ENCODE measurements around the gene DDX54.

The DDX54 gene, protein sequence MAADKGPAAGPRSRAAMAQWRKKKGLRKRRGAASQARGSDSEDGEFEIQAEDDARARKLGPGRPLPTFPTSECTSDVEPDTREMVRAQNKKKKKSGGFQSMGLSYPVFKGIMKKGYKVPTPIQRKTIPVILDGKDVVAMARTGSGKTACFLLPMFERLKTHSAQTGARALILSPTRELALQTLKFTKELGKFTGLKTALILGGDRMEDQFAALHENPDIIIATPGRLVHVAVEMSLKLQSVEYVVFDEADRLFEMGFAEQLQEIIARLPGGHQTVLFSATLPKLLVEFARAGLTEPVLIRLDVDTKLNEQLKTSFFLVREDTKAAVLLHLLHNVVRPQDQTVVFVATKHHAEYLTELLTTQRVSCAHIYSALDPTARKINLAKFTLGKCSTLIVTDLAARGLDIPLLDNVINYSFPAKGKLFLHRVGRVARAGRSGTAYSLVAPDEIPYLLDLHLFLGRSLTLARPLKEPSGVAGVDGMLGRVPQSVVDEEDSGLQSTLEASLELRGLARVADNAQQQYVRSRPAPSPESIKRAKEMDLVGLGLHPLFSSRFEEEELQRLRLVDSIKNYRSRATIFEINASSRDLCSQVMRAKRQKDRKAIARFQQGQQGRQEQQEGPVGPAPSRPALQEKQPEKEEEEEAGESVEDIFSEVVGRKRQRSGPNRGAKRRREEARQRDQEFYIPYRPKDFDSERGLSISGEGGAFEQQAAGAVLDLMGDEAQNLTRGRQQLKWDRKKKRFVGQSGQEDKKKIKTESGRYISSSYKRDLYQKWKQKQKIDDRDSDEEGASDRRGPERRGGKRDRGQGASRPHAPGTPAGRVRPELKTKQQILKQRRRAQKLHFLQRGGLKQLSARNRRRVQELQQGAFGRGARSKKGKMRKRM

DNA sequence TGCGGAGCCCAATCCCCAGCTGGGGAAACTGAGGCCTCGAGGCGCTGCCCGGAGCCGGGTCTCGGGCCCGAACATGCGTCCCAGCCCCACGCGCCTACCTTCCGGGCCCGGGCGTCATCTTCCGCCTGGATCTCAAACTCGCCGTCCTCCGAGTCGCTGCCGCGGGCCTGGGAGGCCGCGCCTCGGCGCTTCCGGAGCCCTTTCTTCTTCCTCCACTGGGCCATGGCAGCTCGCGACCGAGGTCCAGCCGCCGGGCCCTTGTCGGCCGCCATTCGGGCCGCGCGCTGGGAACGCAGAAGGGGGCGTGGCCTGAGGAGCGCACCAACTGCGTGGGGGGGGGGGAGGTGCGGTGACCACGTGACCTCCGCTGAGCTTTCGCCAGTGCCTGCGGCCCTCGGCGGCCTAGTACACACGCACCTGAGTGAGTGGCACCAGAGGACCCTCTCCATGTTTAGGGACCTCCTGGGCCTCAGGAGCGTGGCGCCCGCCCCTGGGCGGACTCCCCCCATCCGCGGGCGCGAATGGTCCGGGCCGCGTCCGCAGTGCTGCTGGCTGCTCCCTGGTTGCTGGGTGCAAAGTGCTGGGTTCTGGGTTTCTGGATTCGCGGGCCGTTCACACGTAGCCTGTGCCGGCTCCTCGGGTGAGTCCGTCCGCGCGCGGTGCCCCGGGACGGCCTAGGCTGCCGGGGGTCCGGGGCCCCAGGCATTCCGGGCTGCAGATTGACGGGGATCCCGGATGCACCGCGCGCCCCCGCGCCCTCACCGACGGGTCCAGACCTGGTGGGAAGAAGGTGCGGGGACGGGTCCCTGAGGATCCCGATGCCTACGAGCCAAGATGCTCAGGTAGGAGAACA lies at the start of gene DDX54, which contains the start of gene RITA1:
Gene DDX54, minus strand, starts transcription at position 299 of the 853 bp plus-strand sequence. Its CDS starts 27 bp downstream, at position 272.
Gene RITA1, plus strand, starts transcription at position 542 of the 853 bp plus-strand sequence. CDS start 1,026 bp downstream, outside the sequence.
- DNase-seq (ENCODE audit: low read depth), result peak; percentile 68

GRCh38 chr12:113234483-113234882 lies 49.2 kb upstream of the DDX54 start:
- no peak for DNase-seq (ENCODE audit: low read depth)

DNA sequence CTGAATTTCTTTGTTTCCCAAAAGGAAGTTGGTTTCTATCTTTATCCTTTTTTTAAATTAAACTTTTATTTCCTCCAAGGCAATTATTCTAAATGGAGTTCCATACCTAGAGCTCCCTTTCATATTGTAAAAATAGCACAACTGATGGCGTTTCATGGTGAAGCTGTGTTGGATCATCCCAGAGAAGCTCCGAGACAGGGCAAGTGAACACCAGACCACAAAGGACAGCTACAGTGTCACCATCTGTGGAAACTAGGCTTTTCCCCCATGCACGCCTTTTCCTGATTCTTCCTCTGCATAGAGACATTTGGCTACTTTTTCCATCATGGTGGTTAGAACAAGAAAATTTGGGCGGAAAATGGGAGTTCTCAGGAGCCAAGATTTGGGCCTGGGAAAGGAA lies 48.7 kb upstream of the DDX54 start:
- no peak for DNase-seq (ENCODE audit: low read depth)

DNA sequence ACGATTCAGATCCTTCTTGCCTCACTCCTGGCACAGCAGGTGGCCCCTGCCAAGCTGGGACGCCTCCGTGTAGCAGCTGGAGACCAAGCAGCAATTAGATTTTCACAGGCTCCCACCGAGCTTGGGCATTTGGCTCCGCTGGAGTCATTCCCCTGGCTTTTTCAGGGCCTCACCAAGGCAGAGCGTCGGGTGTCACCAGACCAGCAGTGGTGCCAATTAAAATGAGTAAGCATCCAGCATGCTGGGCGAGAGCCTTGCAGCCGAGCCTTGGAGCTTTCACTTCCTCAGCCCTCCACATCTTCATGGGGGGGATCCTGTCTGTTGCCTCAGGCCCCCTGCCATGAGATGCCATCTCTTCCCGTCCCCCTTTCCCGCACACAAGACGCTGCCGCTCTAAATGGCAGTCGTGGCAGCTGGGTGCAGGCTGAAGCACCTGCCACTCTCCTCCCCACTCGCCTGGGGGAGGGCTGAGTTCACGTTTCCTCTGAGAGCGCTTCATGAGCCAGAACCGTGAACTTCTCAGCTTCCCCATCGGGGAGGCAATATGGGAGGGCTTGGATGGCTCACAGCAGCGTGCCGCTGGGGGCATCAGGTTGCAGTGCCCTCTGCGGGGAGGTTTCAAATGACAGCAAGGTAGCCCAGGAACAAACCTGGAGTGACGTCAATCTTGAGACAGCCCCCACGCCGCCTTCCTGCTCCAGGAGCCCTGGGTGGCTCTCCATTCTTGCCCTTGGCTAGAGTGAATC lies 47.7 kb upstream of the DDX54 start:
- no peak for DNase-seq (ENCODE audit: low read depth)

DNA sequence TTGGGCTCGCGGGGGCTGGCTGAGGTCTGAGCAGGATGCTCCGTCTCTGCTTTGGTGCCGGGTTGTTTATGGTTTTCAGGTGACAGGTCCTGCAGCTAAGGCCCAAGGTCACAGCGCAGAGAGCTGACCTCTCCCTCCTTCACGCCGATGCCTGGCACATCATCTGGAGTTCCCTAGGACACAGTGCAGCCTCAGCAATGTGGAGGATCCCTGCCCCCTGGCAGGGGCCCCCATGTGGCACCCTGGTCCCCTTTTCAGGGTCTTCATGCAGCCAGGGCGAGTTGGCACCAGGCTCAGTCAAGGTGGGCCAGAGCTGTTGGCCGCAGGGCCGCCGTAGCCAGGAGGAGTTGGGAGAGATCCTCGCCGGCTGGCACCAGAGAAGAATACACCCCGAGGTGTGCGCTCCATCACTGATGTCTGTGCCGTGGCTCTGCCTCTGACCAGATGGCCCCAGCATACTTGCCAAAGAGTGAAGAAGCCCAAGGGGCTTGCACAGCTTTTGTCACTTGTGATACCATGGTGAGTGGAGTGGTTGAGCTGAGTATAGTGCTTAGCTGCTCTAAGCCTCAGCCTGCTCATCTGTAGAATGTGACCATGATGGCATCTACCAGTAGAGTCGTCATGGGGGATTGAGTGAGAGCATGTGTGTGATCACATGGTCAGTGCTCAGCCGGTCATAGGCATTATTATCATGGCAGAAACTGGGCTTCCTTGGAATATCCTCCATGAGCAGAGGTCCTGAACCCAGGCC lies 47.0 kb upstream of the DDX54 start:
- no peak for DNase-seq (ENCODE audit: low read depth)

DNA sequence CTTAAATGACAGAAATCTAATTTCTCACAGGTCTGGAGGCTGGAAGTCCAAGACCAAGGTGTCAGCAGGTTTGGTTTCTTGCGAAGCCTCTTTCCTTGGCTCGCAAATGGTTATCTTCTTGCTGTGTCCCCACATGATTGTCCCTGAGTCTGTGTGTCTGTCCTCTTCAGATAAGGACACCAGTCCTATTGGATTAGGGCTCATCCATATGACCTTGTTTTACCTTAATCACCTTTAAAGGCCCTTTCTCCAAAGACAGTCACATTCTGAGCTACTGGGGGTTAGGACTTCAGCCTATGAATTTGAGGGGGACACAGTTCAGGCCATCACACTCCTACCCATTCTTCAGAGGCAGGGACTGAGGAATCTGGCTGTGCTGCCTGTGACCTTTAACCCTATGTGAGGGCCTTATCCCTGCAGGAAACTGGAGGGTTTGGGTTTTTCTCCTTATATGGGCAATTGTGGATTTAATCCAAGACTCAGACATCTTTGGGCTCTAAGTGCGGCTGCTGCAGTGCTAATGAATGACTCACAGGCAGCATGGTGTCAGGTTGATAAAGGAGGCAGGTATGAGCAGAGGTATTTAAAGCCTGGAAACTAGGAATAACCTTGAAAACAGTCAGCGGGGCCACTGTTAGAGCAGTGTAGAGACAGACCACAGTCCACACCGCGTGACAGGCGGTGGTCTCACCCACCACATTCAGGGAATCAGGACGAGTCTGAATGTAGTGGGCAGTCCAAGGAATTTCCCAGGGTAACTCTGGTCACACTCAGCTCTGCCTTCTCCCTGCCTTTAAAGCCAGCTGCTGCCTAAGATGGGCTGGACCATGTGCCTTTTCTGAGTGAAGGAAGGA lies 46.2 kb upstream of the DDX54 start:
- no peak for DNase-seq (ENCODE audit: low read depth)

DNA sequence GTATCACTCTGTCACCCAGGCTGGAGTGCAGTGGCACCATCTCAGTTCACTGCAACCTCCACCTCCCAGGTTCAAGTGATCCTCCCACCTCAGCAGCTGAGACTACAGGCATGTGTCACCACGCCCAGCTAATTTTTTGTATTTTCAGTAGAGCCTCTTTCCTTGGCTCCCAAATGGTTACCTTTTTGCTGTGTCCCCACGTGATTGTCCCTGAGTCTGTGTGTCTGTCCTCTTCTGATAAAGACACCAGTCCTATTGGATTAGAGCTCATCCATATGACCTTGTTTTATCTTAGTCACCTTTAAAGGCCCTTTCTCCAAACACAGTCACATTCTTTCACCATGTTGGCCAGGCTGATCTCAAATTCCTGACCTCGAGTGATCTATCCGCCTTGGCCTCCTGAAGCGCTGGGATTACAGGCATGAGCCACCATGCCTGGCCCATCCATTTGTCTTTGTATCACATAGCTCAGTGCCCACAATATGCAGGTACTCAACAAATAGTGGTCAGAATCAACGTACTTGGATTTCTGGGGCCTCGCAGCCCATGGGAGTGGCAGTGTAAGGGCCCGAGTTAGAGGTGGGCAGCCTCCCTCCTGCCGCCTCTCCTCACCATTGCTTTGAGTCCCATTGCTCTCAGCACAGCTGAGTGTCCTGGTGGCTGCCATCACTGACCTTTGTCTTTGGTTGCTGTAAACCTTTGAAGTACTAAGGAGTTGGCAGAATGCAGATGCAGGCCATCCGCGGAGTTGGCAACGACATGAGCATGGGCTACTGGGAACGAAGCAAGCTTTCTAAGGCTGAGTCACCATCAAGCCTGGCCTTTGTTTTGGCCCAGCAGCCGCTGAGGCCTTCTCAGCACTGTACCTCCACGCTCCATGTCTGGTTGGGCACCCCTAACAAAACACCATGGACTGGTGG lies 45.3 kb upstream of the DDX54 start:
- no peak for DNase-seq (ENCODE audit: low read depth)

DNA sequence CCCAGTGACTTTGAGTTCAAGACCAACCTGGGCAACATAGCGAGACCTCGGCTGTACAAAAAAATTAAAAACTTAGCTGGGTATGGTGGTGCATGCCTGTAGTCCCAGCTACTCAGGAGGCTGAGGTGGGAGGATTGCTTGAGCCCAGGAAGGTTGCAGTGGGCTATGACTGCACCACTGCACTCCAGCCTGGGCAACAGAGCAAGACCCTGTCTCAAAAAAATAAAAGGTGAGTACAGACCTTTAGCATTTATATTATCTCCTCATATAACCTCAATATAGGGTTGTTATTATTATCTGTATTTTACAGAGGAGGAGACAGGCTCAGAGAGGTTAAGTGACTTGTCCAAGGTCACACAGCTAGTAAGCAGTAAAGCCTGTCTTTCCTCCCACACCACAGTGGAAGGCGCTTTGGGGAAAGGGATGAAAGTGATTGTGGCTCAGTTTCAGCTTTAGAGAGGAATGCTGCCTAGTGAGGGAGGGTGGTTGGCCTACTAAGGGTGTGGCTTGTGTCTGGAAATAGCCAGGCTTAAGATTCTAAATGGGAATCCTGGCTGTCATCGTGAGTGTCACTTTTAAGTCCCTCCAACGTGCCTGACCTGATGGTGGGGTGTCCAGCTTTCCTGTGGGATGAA lies 43.2 kb upstream of the DDX54 start:
- DNase-seq (ENCODE audit: low read depth), result no peak

- DNase-seq (ENCODE audit: low read depth), result no peak
These were observed 42.6 kb upstream of the DDX54 start for GRCh38 chr12:113227686-113228391.

DNA sequence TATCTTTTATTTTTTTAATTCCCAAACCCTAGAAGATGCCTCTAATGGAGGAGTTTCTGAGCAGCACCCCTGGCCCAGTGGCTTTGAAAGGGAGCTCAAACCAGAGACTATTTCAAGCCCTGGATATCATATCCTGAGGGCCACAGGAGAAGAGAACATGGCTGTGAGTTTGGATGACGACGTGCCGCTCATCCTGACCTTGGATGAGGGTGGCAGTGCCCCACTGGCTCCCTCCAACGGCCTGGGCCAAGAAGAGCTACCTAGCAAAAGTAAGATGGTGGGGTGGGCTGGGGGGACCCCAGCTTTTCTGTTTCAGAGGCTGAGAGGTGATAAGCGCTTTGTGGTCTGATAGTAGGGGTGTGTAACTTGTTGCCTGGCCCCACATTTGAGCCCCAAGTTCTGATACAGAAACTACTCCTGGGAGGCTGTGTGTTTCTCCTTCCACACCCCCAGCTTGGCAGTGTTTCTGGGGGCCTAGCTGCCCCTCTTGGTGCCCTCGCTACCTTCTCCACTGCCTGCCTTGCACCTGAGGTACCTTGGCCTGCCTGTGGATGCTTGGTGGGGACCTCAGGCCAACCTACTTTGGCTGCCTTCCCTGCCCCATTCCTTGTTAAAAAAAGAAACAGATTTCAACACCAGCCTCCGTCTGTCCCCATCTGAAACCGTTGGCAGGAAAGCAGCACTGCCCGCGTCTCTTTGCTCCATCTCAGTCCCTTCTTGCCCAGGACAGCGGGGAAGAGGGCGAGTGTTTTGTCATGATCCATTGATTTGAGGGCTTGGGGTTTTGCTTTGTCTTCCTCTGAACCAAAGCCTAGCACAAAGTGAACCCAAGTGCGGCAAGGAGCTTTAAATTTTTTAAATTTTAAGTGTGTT lies 41.7 kb upstream of the DDX54 start:
- DNase-seq (ENCODE audit: low read depth), result no peak

GRCh38 chr12:113224955-113225354 lies 39.7 kb upstream of the DDX54 start:
- DNase-seq (ENCODE audit: low read depth), result no peak

GRCh38 chr12:113222730-113223531 lies 37.7 kb upstream of the DDX54 start:
- DNase-seq (ENCODE audit: low read depth), result no peak

GRCh38 chr12:113221997-113222729 lies 36.9 kb upstream of the DDX54 start:
- DNase-seq (ENCODE audit: low read depth), result no peak

DNA sequence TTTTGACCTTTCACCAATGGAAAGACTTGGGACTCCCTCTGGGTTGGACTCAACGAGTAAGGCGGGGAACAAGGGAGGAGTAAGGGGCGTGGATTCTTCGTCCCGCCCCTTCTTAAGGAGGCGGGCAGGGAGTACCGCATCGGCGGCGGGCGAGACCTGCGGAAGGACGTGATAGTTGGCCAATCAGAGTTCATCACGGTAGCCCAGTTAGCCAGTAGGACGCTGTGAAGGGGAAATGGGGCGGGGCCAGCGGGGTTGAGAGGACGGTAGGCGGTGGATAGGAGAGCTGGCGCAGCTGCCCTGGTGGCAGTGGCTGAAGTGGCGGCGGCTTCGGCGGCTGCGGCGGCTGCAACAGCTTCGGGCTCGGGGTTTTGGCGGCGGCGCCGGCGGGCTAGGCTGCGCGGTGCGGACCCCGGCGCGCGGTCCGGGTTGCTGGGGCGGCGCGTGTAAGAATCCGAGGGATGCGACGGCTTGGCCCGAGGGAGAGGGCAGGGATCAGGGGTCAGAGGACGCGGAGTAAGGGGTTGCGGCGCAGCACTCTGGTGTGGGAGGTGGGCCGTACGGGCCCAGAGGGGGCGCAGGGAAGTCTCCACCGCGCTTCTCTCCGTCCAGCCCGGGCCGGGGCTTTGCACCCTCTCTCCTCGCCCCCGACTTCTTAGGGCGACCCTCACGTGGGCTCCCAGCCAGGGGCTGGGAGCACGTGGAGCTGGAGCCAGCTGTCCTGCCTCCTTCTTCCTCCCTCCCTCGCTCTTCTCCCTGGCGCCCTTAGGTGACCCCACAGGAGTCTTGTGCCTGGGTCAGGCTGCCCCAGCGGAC lies 36.1 kb upstream of the DDX54 start, which contains the start of gene TPCN1:
Gene TPCN1, plus strand, starts transcription at position 284 of the 816 bp plus-strand sequence. CDS start 5,389 bp downstream, outside the sequence.
- peak; percentile 100 for DNase-seq (ENCODE audit: low read depth)

All from CMK (cell line).